Naive thymus-derived CD4-positive, alpha-beta T cell (primary cell): ENCODE measurements around the gene METTL13. TPM values are rescaled to one million over a fixed set of nuclear protein-coding genes. Genes with fewer than 3 reads are reported as not detected.

Source experiments
- polyA plus RNA-seq, 2 donors: library from polyadenylated mRNA; unstranded; fragments of 300-500 nt; fragmentation: Illumina TruSeq; gene quantifications; one replicate each; pipeline ENCODE4 v1.2.3, GENCODE V29; 2021
- total RNA-seq, 6 experiments: library from RNA in 5 of 6; stranded (reverse) in 5 of 6; gene quantifications; 1 replicate in 5 of 6; 2 replicates in 1 of 6; pipeline ENCODE4 v1.2.3 and lab custom pipeline; 2021 to 2026

Gene METTL13
- total and polyA plus RNA-seq, 7 experiments from 2014 or later = 15.6 to 55.7 (median 35.0) TPM

Other genes starting within 250 kb of the METTL13 start
- under 1 TPM in 3 of 5 experiments, not detected in 2; 0.22 to 0.81 (median 0.41) TPM for gene MYOCOS, start 159.4 kb upstream of the METTL13 start, total RNA-seq
- gene MYOCOS, start 159.4 kb upstream of the METTL13 start, polyA plus RNA-seq = under 1 TPM in 1 of 2 donors, not detected in 1; 0.19 TPM
- gene MYOC, start 129.0 kb upstream of the METTL13 start, total RNA-seq = not detected
- gene MYOC, start 129.0 kb upstream of the METTL13 start, polyA plus RNA-seq = not detected
- 10 to 100 TPM; 16.2 to 27.2 (median 19.7) TPM for gene VAMP4, start 39.6 kb upstream of the METTL13 start, total RNA-seq
- 10 to 100 TPM; 15.5 to 19.4 TPM for gene VAMP4, start 39.6 kb upstream of the METTL13 start, polyA plus RNA-seq
- 1 to 10 TPM; 1.9 to 2.5 (median 2.1) TPM for gene DNM3, start 59.8 kb downstream of the METTL13 start, total RNA-seq
- 1 to 10 TPM; 1.2 to 1.5 TPM for gene DNM3, start 59.8 kb downstream of the METTL13 start, polyA plus RNA-seq